ENCODE data around the gene COL23A1. TPM values are rescaled to one million over a fixed set of nuclear protein-coding genes. Genes with fewer than 3 reads are reported as not detected.
A peak's percentile ranks its signal among the peaks of the same experiment; 100 is the strongest.

Gene COL23A1
- total RNA-seq, 1 donor from 2014 or later: 2.9 TPM

DNA sequence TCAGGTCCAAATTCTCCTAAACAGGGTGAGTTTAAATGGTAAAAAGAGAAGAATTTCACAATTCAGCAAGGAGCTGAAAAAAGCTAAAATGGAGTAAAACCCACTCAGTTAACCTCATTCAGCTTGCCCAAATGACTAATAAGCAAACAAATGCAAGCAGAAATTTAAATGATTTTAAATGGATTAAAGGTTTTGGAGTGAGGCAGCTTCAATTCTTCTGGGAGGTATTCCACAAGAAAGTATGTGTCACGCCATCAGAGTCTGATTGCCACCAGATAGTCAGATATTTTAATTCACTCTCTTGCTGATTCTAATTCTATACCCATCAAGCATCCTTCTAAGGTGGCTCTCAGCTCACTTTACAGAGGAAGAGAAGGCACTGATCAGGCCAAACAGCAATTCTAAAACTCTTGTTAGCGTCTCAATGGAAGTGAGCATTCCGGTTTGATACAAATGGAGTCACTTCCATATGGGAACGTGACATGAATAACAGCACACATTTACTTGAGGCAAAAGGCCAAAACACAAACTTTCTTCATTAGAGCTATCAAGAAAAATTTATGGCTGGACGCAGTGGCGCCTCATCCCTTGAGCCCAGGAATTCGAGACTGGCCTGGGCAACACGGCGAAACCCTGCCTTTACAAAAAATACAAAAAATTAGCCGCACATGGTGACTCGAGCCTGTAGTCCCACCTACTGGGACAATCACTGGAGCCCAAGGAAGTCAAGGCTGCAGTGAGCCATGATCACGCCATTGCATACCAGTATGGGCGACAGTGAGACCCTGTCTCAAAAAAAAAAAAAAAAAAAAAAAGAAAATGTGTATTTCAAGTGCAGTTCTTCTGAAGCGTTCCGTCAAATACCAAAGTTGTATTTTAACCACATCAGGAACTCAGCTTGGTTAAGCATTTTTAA is 34.7 kb upstream of the COL23A1 start:
- TF ChIP-seq, protein P1, sequence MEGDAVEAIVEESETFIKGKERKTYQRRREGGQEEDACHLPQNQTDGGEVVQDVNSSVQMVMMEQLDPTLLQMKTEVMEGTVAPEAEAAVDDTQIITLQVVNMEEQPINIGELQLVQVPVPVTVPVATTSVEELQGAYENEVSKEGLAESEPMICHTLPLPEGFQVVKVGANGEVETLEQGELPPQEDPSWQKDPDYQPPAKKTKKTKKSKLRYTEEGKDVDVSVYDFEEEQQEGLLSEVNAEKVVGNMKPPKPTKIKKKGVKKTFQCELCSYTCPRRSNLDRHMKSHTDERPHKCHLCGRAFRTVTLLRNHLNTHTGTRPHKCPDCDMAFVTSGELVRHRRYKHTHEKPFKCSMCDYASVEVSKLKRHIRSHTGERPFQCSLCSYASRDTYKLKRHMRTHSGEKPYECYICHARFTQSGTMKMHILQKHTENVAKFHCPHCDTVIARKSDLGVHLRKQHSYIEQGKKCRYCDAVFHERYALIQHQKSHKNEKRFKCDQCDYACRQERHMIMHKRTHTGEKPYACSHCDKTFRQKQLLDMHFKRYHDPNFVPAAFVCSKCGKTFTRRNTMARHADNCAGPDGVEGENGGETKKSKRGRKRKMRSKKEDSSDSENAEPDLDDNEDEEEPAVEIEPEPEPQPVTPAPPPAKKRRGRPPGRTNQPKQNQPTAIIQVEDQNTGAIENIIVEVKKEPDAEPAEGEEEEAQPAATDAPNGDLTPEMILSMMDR (IDR thresholded peaks at IDR 0.05; ENCODE audit: partially characterized antibody, unreplicated experiment): no peak
- Mint-ChIP-seq H3K27ac (ENCODE audit: unreplicated experiment) (peak overlapping the region; percentile 87), H3K4me3 (ENCODE audit: unreplicated experiment) (peak overlapping the region; percentile 89), H3K4me1 (ENCODE audit: low read depth, unreplicated experiment) (peaks cover 16% of the 10 kb centered on the region), H3K9me3 (ENCODE audit: unreplicated experiment) (peaks cover 2% of the 10 kb centered on the region), H3K27me3 (ENCODE audit: unreplicated experiment) (peaks cover 4% of the 10 kb centered on the region), H3K36me3 (ENCODE audit: unreplicated experiment) (no peaks in the 10 kb centered on the region)
- DNase-seq: no peak

DNA sequence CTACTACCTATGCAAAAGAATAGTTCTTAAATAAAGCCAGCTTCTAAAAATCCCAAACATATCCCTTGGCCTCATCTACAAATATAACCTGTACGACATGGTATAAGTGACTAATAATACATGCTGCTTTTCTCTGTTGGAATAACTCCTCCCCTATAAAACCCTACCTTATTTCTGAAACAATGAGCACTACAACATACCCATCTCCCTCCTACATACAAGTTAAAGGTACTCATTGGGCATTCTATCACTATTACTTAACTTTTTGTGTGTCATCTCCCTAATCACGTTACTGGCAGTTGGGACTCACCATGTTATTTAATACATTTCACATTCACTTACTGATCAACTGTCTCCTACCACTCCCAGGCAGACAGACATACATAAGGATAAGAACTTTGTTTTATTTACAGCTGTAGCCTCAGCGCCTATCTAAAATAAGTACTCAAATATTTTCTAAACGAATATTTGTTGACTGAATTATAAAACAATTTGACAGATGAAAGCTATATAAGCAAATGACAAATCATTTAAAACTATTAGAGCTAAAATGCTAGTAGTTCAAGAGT is 32.6 kb upstream of the COL23A1 start:
- H3K36me3 Mint-ChIP-seq (ENCODE audit: unreplicated experiment): no peaks in the 10 kb centered on the region
- no peak for DNase-seq
- peaks cover 16% of the 10 kb centered on the region for H3K4me1 Mint-ChIP-seq (ENCODE audit: low read depth, unreplicated experiment)
- peaks cover 2% of the 10 kb centered on the region for H3K9me3 Mint-ChIP-seq (ENCODE audit: unreplicated experiment)
- H3K27ac Mint-ChIP-seq (ENCODE audit: unreplicated experiment): peak overlapping the region; percentile 62
- H3K4me3 Mint-ChIP-seq (ENCODE audit: unreplicated experiment): peak overlapping the region; percentile 31
- TF ChIP-seq, protein P1 (IDR thresholded peaks at IDR 0.05; ENCODE audit: partially characterized antibody, unreplicated experiment): no peak
- peaks cover 2% of the 10 kb centered on the region for H3K27me3 Mint-ChIP-seq (ENCODE audit: unreplicated experiment)

DNA sequence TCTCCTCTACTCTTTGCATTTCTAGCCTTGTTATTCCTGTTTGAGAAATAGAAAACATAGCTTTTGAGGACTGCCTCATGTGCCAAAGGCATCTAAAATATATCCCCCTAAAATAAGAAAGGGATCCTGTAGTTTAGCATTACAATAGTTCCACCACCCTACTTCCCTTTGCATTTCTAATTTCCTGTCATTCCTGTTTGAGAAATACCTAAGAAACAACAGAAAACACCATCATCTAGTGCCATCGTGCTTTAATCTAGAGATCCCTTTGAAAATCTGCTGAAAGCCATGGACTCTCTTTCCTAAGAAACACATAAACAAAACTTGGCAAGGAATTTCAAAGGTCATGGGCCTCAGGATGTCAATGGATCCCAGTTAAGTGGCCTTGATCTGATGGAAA is 29.2 kb upstream of the COL23A1 start:
- no peak overlapping the region for H3K27ac Mint-ChIP-seq (ENCODE audit: unreplicated experiment)
- no peaks in the 10 kb centered on the region for H3K9me3 Mint-ChIP-seq (ENCODE audit: unreplicated experiment)
- DNase-seq: no peak
- H3K4me1 Mint-ChIP-seq (ENCODE audit: low read depth, unreplicated experiment): peaks cover 12% of the 10 kb centered on the region
- TF ChIP-seq, protein P1 (IDR thresholded peaks at IDR 0.05; ENCODE audit: partially characterized antibody, unreplicated experiment): no peak
- no peaks in the 10 kb centered on the region for H3K36me3 Mint-ChIP-seq (ENCODE audit: unreplicated experiment)
- no peak overlapping the region for H3K4me3 Mint-ChIP-seq (ENCODE audit: unreplicated experiment)
- no peaks in the 10 kb centered on the region for H3K27me3 Mint-ChIP-seq (ENCODE audit: unreplicated experiment)

DNA sequence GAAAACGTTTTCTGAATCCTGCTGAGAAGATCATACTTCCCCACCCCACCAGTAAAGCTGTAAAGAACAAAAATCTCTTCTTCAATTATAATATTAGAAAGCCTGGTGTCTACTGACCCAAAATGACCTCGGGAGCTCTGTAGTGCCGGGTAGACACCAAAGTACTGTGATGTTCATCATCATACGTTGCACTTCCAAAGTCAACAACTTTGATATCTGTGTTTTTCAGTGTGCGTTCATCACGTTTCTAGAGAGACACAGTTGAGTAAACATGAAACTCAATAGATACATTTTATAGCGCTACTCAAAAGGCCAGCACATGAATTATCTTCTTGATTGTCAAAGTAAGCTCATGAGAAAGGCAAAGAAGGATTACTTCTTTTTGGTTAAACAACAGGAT is 22.1 kb upstream of the COL23A1 start:
- DNase-seq: no peak
- Mint-ChIP-seq H3K4me1 (ENCODE audit: low read depth, unreplicated experiment) (no peaks in the 10 kb centered on the region), H3K4me3 (ENCODE audit: unreplicated experiment) (no peak overlapping the region), H3K27me3 (ENCODE audit: unreplicated experiment) (no peaks in the 10 kb centered on the region), H3K27ac (ENCODE audit: unreplicated experiment) (no peak overlapping the region), H3K9me3 (ENCODE audit: unreplicated experiment) (no peaks in the 10 kb centered on the region), H3K36me3 (ENCODE audit: unreplicated experiment) (no peaks in the 10 kb centered on the region)
- TF ChIP-seq, protein P1 (IDR thresholded peaks at IDR 0.05; ENCODE audit: partially characterized antibody, unreplicated experiment): no peak

DNA sequence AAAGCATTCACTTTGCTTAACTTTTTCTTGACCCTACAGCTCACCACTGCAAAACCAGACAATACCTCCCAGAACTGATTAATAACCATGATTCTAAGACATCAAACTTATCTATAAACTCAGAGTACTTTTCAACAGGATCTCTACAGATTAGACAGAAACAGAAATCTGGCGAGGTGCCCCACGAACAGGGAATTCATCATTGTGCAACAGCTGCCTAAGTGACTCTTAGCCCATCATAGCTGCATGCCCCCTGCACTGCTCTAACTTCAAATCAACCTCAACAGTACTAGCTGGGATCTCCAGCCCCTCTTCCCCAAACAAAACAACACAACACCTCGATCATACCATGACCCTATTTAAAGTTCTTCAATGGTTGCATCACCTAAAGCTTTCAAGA is 16.1 kb upstream of the COL23A1 start:
- no peak overlapping the region for H3K4me3 Mint-ChIP-seq (ENCODE audit: unreplicated experiment)
- no peaks in the 10 kb centered on the region for H3K27me3 Mint-ChIP-seq (ENCODE audit: unreplicated experiment)
- no peak overlapping the region for H3K27ac Mint-ChIP-seq (ENCODE audit: unreplicated experiment)
- no peak for DNase-seq
- peaks cover 16% of the 10 kb centered on the region for H3K36me3 Mint-ChIP-seq (ENCODE audit: unreplicated experiment)
- no peaks in the 10 kb centered on the region for H3K9me3 Mint-ChIP-seq (ENCODE audit: unreplicated experiment)
- TF ChIP-seq, protein P1 (IDR thresholded peaks at IDR 0.05; ENCODE audit: partially characterized antibody, unreplicated experiment): no peak
- no peaks in the 10 kb centered on the region for H3K4me1 Mint-ChIP-seq (ENCODE audit: low read depth, unreplicated experiment)

Measured in glutamatergic neuron (in vitro differentiated cells).